Liver (tissue), 3 donors: Measurements from ENCODE around the gene AIMP1.

Experiments
- EGR1 ChIP-seq, 2 donors: IDR thresholded peaks; 2 replicates each; pipeline ENCODE4 v1.6.1; 2016 to 2018; ENCODE audit warnings: antibody characterized with exemption in 2 of 2, low read depth in 2 of 2
- GABPA ChIP-seq, 2 donors: IDR thresholded peaks in 1 of 2; conservative IDR thresholded peaks in 1 of 2; 2 replicates each; pipeline ENCODE4 v1.6.1; 2016; ENCODE audit warnings: antibody characterized with exemption in 2 of 2, mild to moderate bottlenecking in 1 of 2, moderate library complexity in 1 of 2
- REST ChIP-seq: IDR thresholded peaks from 2 replicates; pipeline ENCODE4 v1.6.1; 2016; ENCODE audit warnings: antibody characterized with exemption, mild to moderate bottlenecking
- SP1 ChIP-seq: IDR thresholded peaks from 2 replicates; pipeline ENCODE4 v1.6.1; 2018; ENCODE audit warnings: antibody characterized with exemption, mild to moderate bottlenecking
- TAF1 ChIP-seq: conservative IDR thresholded peaks from 2 replicates; pipeline ENCODE4 v1.6.1; 2016; ENCODE audit warnings: antibody characterized with exemption, mild to moderate bottlenecking
- YY1 ChIP-seq: IDR thresholded peaks from 2 replicates; pipeline ENCODE4 v1.6.1; 2016; ENCODE audit warnings: antibody characterized with exemption, mild to moderate bottlenecking
- ZBTB33 ChIP-seq: IDR thresholded peaks from 2 replicates; pipeline ENCODE4 v1.6.1; 2016; ENCODE audit warnings: antibody characterized with exemption
- TF ChIP-seq, protein P1 (sequence below): fragments of 150-350 bp; IDR thresholded peaks from 2 replicates; pipeline ENCODE4 v1.5.1; 2017; ENCODE audit warnings: improper control_type of control experiment, low read depth, low read length; ENCODE audit not compliant: missing input control
- TF ChIP-seq, protein P2 (sequence below): IDR thresholded peaks from 2 replicates; pipeline ENCODE4 v1.6.1; 2016; ENCODE audit warnings: antibody characterized with exemption
- donor health status: healthy.
- donor health status: healthy.

- TF ChIP-seq, protein P1, sequence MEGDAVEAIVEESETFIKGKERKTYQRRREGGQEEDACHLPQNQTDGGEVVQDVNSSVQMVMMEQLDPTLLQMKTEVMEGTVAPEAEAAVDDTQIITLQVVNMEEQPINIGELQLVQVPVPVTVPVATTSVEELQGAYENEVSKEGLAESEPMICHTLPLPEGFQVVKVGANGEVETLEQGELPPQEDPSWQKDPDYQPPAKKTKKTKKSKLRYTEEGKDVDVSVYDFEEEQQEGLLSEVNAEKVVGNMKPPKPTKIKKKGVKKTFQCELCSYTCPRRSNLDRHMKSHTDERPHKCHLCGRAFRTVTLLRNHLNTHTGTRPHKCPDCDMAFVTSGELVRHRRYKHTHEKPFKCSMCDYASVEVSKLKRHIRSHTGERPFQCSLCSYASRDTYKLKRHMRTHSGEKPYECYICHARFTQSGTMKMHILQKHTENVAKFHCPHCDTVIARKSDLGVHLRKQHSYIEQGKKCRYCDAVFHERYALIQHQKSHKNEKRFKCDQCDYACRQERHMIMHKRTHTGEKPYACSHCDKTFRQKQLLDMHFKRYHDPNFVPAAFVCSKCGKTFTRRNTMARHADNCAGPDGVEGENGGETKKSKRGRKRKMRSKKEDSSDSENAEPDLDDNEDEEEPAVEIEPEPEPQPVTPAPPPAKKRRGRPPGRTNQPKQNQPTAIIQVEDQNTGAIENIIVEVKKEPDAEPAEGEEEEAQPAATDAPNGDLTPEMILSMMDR = no peak
- TF ChIP-seq ZBTB33 (no peak), TAF1 (no peak), EGR1 (IDR thresholded peaks at IDR 0.05; ENCODE audit: low read depth in 2 of 2) (no peak), GABPA (IDR thresholded peaks at IDR 0.05 in 1 of 2, conservative IDR thresholded peaks at IDR 0.05 in 1 of 2) (no peak), SP1 (no peak), YY1 (no peak), REST (no peak)
- TF ChIP-seq, protein P2, sequence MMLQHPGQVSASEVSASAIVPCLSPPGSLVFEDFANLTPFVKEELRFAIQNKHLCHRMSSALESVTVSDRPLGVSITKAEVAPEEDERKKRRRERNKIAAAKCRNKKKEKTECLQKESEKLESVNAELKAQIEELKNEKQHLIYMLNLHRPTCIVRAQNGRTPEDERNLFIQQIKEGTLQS = no peak
These were observed 53.9 kb downstream of the AIMP1 start for GRCh38 chr4:106370214-106370613.
